GM18868 (cell line): ENCODE results near the gene PTPN5.
A peak's percentile ranks its signal among the peaks of the same experiment; 100 is the strongest.
"Not testable (repeated sequence)": the region's sequence is repeated elsewhere in the genome, so short reads cannot be mapped to it uniquely, and the experiment has no call there.

Source experiments
- ATAC-seq: cut with Tn5 transposase; IDR thresholded peaks from one replicate; pipeline ENCODE4 v1.9.1; 2021; ENCODE audit warnings: mild to moderate bottlenecking, moderate library complexity; ENCODE audit not compliant: unreplicated experiment

PTPN5 gene

GRCh38 chr11:18791207-18791968 lies at the start of gene PTPN5:
PTPN5 (minus strand) TSS chr11:18791798; CDS start chr11:18771958, 19,840 bp downstream.
- no peak for ATAC-seq

- no peak for ATAC-seq
Measured at GRCh38 chr11:18836417-18836816, 44.8 kb upstream of the PTPN5 start.

- ATAC-seq, result no peak
Measured at GRCh38 chr11:18834754-18835466, 43.3 kb upstream of the PTPN5 start.

- not testable (repeated sequence) for ATAC-seq
Measured at GRCh38 chr11:18820160-18820559, 28.6 kb upstream of the PTPN5 start.

- ATAC-seq, result no peak
Measured at GRCh38 chr11:18804199-18804999, 12.8 kb upstream of the PTPN5 start.

GRCh38 chr11:18802381-18803257 lies 11.0 kb upstream of the PTPN5 start:
- ATAC-seq, result peak; percentile 72

- no peak for ATAC-seq
Measured at GRCh38 chr11:18798799-18799469, 7.3 kb upstream of the PTPN5 start.

GRCh38 chr11:18794956-18795355 lies 3.4 kb upstream of the PTPN5 start:
- ATAC-seq, result no peak

- ATAC-seq, result no peak
Measured at GRCh38 chr11:18792827-18793226, 1.2 kb upstream of the PTPN5 start.

- ATAC-seq, result no peak
Measured at GRCh38 chr11:18791969-18792628, 501 bp upstream of the PTPN5 start.

GRCh38 chr11:18790883-18791206 lies 753 bp downstream of the PTPN5 start:
- no peak for ATAC-seq

- ATAC-seq, result no peak
Measured at GRCh38 chr11:18789942-18790341, 1.7 kb downstream of the PTPN5 start.

- ATAC-seq, result no peak
Measured at GRCh38 chr11:18785411-18785810, 6.2 kb downstream of the PTPN5 start.

GRCh38 chr11:18780896-18781295 lies 10.7 kb downstream of the PTPN5 start:
- no peak for ATAC-seq

GRCh38 chr11:18780329-18780728 lies 11.3 kb downstream of the PTPN5 start:
- no peak for ATAC-seq

GRCh38 chr11:18778468-18778867 lies 13.1 kb downstream of the PTPN5 start:
- ATAC-seq, result no peak

GRCh38 chr11:18776324-18776723 lies 15.3 kb downstream of the PTPN5 start:
- ATAC-seq, result no peak

GRCh38 chr11:18775492-18776292 lies 15.9 kb downstream of the PTPN5 start:
- ATAC-seq, result peak; percentile 86

- ATAC-seq, result no peak
Measured at GRCh38 chr11:18774801-18775200, 16.8 kb downstream of the PTPN5 start.
